Astrocyte (in vitro differentiated cells and primary cell): ENCODE results near the gene C17orf100. TPM values are rescaled to one million over a fixed set of nuclear protein-coding genes. Genes with fewer than 3 reads are reported as not detected.

Experiments
- DNase-seq: peaks from one replicate; pipeline ENCODE4 v3.0.0-alpha.2; 2010; ENCODE audit warnings: low read depth
- FAIRE-seq: peaks from 2 replicates; lab custom pipeline; 2011; peaks lifted over from hg19 to GRCh38; lab: Jason Lieb, UNC
- H2AFZ ChIP-seq: 2 replicates; pipeline ENCODE4 v1.6.0; 2012; ENCODE audit warnings: low read depth, low read length, inconsistent platforms
- H3K27ac ChIP-seq: 2 replicates; pipeline ENCODE4 v1.5.1; 2011; ENCODE audit warnings: low read depth, low read length, inconsistent platforms
- H3K27me3 ChIP-seq: 2 replicates; pipeline ENCODE4 v1.6.0; 2011; ENCODE audit warnings: low read length, inconsistent platforms; ENCODE audit not compliant: insufficient read depth
- H3K36me3 ChIP-seq: 2 replicates; pipeline ENCODE4 v1.5.1; 2011; ENCODE audit warnings: low read length, inconsistent platforms; ENCODE audit not compliant: insufficient read depth
- H3K4me1 ChIP-seq: 2 replicates; pipeline ENCODE4 v1.5.1; 2011; ENCODE audit warnings: low read length, inconsistent platforms; ENCODE audit not compliant: insufficient read depth
- H3K4me2 ChIP-seq: 2 replicates; pipeline ENCODE4 v1.6.0; 2012; ENCODE audit warnings: low read length, inconsistent platforms
- H3K4me3 ChIP-seq: 2 replicates; pipeline ENCODE4 v1.5.1; 2011; ENCODE audit warnings: low read depth, mild to moderate bottlenecking, low read length, inconsistent platforms; ENCODE audit not compliant: insufficient read depth
- H3K79me2 ChIP-seq: 2 replicates; pipeline ENCODE4 v1.6.0; 2012; ENCODE audit warnings: mild to moderate bottlenecking, low read length, inconsistent platforms; ENCODE audit not compliant: insufficient read depth
- H3K9ac ChIP-seq: 2 replicates; pipeline ENCODE4 v1.6.0; 2012; ENCODE audit warnings: mild to moderate bottlenecking, low read length, inconsistent platforms
- H3K9me3 ChIP-seq: 2 replicates; pipeline ENCODE4 v1.5.1; 2012; ENCODE audit warnings: low read depth, mild to moderate bottlenecking, low read length, inconsistent platforms; ENCODE audit not compliant: insufficient read depth
- H4K20me1 ChIP-seq: 2 replicates; pipeline ENCODE4 v1.6.0; 2012; ENCODE audit warnings: low read length, inconsistent platforms; ENCODE audit not compliant: insufficient read depth
- H3K27ac Mint-ChIP-seq: one replicate; pipeline ENCODE4 v1.8.0; 2021; ENCODE audit warnings: mild to moderate bottlenecking, mixed read lengths; ENCODE audit not compliant: unreplicated experiment
- H3K27me3 Mint-ChIP-seq: one replicate; pipeline ENCODE4 v1.8.0; 2021; ENCODE audit warnings: low read depth, mixed read lengths; ENCODE audit not compliant: unreplicated experiment
- H3K36me3 Mint-ChIP-seq: one replicate; pipeline ENCODE4 v1.8.0; 2021; ENCODE audit warnings: low read depth, mixed read lengths; ENCODE audit not compliant: unreplicated experiment
- H3K4me1 Mint-ChIP-seq: one replicate; pipeline ENCODE4 v1.8.0; 2021; ENCODE audit warnings: low read depth, mixed read lengths; ENCODE audit not compliant: unreplicated experiment
- H3K4me3 Mint-ChIP-seq: one replicate; pipeline ENCODE4 v1.8.0; 2021; ENCODE audit warnings: mild to moderate bottlenecking, moderate library complexity, mixed read lengths; ENCODE audit not compliant: unreplicated experiment
- H3K9me3 Mint-ChIP-seq: one replicate; pipeline ENCODE4 v1.8.0; 2021; ENCODE audit warnings: mild to moderate bottlenecking, mixed read lengths; ENCODE audit not compliant: unreplicated experiment
- CTCF ChIP-seq: IDR thresholded peaks from 2 replicates; pipeline ENCODE4 v1.5.1; 2011; ENCODE audit warnings: low read depth, mild to moderate bottlenecking, inconsistent platforms, low read length, moderate library complexity; ENCODE audit not compliant: insufficient read depth
- EZH2 ChIP-seq: IDR thresholded peaks from 2 replicates; pipeline ENCODE4 v1.6.1; 2012; ENCODE audit warnings: mild to moderate bottlenecking, low read length, inconsistent platforms; ENCODE audit not compliant: insufficient read depth
- total RNA-seq: library from RNA; stranded (reverse); gene quantifications from 2 replicates; pipeline ENCODE4 v1.2.1, GENCODE V29; 2021

The C17orf100 gene
- total RNA-seq, 1 donor from 2014 or later: 3.1 TPM

GRCh38 chr17:6639586-6640535 is 11.7 kb upstream of the C17orf100 start:
- Histone ChIP-seq H3K4me1 (peaks cover 28% of the 10 kb centered on the region), H4K20me1 (peaks cover 74% of the 10 kb centered on the region), H3K9me3 (no peaks in the 10 kb centered on the region), H3K27ac (peak overlapping the region; percentile 76), H3K9ac (peak overlapping the region; percentile 81), H3K36me3 (peaks cover 12% of the 10 kb centered on the region), H3K4me3 (peak overlapping the region; percentile 78), H3K79me2 (peaks cover 53% of the 10 kb centered on the region), H2AFZ (peak overlapping the region; percentile 74), H3K27me3 (no peaks in the 10 kb centered on the region), H3K4me2 (peak overlapping the region; percentile 96)
- peak overlapping the region; percentile 97 for H3K4me3 Mint-ChIP-seq
- peaks cover 24% of the 10 kb centered on the region for H3K4me1 Mint-ChIP-seq
- H3K36me3 Mint-ChIP-seq: peaks cover 9% of the 10 kb centered on the region
- H3K27me3 Mint-ChIP-seq: no peaks in the 10 kb centered on the region
- FAIRE-seq (no peak), DNase-seq (peak; percentile 46)
- TF ChIP-seq EZH2: no peak
- no peak for TF ChIP-seq CTCF
- no peaks in the 10 kb centered on the region for H3K9me3 Mint-ChIP-seq
- H3K27ac Mint-ChIP-seq: peak overlapping the region; percentile 85

- H3K4me1 ChIP-seq: peaks cover 28% of the 10 kb centered on the region
- H2AFZ ChIP-seq: peak within 1 kb of the TSS; percentile 74
- Mint-ChIP-seq H3K9me3 (no peaks in the 10 kb centered on the region), H3K27ac (peak within 1 kb of the TSS; percentile 99), H3K4me3 (peak within 1 kb of the TSS; percentile 97), H3K4me1 (peaks cover 26% of the 10 kb centered on the region), H3K27me3 (no peaks in the 10 kb centered on the region), H3K36me3 (peaks cover 9% of the 10 kb centered on the region)
- peaks cover 77% of the 10 kb centered on the region for H4K20me1 ChIP-seq
- peak within 1 kb of the TSS; percentile 78 for H3K4me3 ChIP-seq
- H3K27me3 ChIP-seq: no peaks in the 10 kb centered on the region
- no peak for FAIRE-seq
- H3K9me3 ChIP-seq: no peaks in the 10 kb centered on the region
- TF ChIP-seq CTCF: no peak
- no peak for TF ChIP-seq EZH2
- H3K36me3 ChIP-seq: peaks cover 12% of the 10 kb centered on the region
- DNase-seq: peak; percentile 87
- peaks cover 55% of the 10 kb centered on the region for H3K79me2 ChIP-seq
- H3K9ac ChIP-seq: peak within 1 kb of the TSS; percentile 81
- H3K4me2 ChIP-seq: peak within 1 kb of the TSS; percentile 96
- H3K27ac ChIP-seq: peak within 1 kb of the TSS; percentile 76
Measured at GRCh38 chr17:6640536-6641246, 10.9 kb upstream of the C17orf100 start, which contains the start of the genes KIAA0753 and TXNDC17. TSS of gene KIAA0753 (minus strand) at chr17:6640711. CDS start at chr17:6635103, 5,608 bp downstream. TSS of gene TXNDC17 (plus strand) at chr17:6641060. CDS start at chr17:6641083, 23 bp downstream.
